Peyer's patch (tissue), 4 donors: ENCODE data around the gene LZTR1. TPM values are rescaled to one million over a fixed set of nuclear protein-coding genes. Genes with fewer than 3 reads are reported as not detected.
"Not testable (repeated sequence)": the region's sequence is repeated elsewhere in the genome, so short reads cannot be mapped to it uniquely, and the experiment has no call there.

Experiments used
- DNase-seq, 3 donors: peaks; one replicate each; pipeline ENCODE4 v3.0.0-alpha.2; 2017 to 2019
- H3K27ac ChIP-seq, 4 donors: fragments of 200-600 bp; sonication (generic); one replicate each; pipeline ENCODE4 v1.5.1; 2016 to 2019
- H3K27me3 ChIP-seq, 2 donors: fragments of 200-600 bp; sonication (generic); one replicate each; pipeline ENCODE4 v1.5.1; 2019
- H3K36me3 ChIP-seq, 3 donors: fragments of 200-600 bp; sonication (generic); one replicate each; pipeline ENCODE4 v1.5.1; 2016 to 2019
- H3K4me1 ChIP-seq, 4 donors: fragments of 200-600 bp; sonication (generic); one replicate each; pipeline ENCODE4 v1.5.1; 2016 to 2019
- H3K4me3 ChIP-seq, 4 donors: fragments of 200-600 bp; sonication (generic); 1 replicate in 3 of 4; 2 replicates in 1 of 4; pipeline ENCODE4 v1.5.1; 2016 to 2019; ENCODE audit warnings: mild to moderate bottlenecking in 1 of 4
- H3K9me3 ChIP-seq, 4 donors: fragments of 200-600 bp; sonication (generic); one replicate each; pipeline ENCODE4 v1.5.1; 2016 to 2019; ENCODE audit warnings: mild to moderate bottlenecking in 1 of 4
- POLR2A ChIP-seq, 2 donors: fragments of 450-650 bp; IDR thresholded peaks; one replicate each; pipeline ENCODE4 v1.5.1; 2017; ENCODE audit warnings: antibody characterized with exemption in 2 of 2, mild to moderate bottlenecking in 2 of 2, moderate library complexity in 2 of 2
- total RNA-seq, 4 donors: library from RNA; depleted of rRNA; stranded (reverse); fragments of >200 nt; gene quantifications; one replicate each; pipeline ENCODE4 v1.1.0, GENCODE V29; 2016
- TF ChIP-seq, protein P1 (sequence below), 6 experiments: fragments of 450-650 bp in 4 of 6; fragments of 200-600 bp in 2 of 6; sonication (generic) in 1 of 6; IDR thresholded peaks; one replicate each; pipeline ENCODE4 v1.5.1; 2017 to 2019; ENCODE audit warnings: antibody characterized with exemption in 6 of 6, mild to moderate bottlenecking in 3 of 6, moderate library complexity in 1 of 6

The LZTR1 gene
- total RNA-seq, 4 donors from 2014 or later: 65.5 to 144 (median 88.5) TPM

DNA sequence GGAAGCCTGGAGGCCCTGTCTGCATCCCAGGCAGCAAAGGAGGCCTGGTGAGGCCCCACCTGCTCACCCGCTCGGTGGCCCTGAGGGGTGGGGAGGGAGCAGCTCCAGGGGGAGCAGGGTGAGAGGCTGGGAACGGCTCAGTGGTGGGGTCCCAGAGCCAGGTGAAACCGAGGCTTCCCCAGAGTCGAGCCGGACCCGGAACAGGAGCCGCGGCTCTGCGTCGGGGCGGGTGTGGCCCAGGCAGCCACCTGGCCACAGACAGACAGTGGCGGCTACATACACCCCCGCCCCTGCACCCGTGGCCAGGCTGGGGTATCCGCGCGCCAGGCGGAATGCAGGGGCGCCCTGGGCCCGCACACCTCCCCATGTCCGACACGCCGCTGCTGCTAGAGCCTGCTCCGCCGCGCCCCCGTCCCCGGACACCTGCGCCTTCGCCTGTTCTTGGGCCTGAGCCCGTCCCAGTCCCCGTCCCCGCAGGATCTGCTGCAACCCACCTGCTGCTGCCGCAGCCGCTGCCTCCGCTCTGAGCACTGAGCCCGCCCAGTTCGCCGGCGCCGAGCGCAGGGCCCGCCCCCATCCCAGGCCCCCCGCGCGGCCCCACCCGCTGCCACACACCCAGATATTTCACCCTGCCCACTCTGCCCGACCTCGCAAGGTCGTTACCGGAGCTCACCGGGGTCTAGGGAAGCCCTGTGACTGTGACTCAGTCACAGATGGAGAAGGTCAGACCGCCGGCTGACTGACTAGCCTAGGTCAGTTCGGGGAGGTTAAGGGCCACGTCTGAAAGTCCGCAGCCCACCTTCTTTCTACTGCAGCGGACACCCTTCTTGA, 50.2 kb downstream of the LZTR1 start, which contains the start of gene SLC7A4:
Gene SLC7A4, minus strand, starts transcription at position 525 of the 831 bp plus-strand sequence. CDS start 749 bp downstream, outside the sequence.
- DNase-seq: no peak
- Histone ChIP-seq H3K36me3 (no peaks in the 10 kb centered on the region), H3K4me1 (peaks cover 0 to 14% (median 3%) of the 10 kb centered on the region in 4 donors), H3K4me3 (peak within 1 kb of the TSS in 3 of 4 donors; percentile 17 to 49 (median 47)), H3K9me3 (no peaks in the 10 kb centered on the region), H3K27me3 (peaks cover 0 to 10% of the 10 kb centered on the region in 2 donors), H3K27ac (no peak within 1 kb of the TSS)
- TF ChIP-seq, protein P1, sequence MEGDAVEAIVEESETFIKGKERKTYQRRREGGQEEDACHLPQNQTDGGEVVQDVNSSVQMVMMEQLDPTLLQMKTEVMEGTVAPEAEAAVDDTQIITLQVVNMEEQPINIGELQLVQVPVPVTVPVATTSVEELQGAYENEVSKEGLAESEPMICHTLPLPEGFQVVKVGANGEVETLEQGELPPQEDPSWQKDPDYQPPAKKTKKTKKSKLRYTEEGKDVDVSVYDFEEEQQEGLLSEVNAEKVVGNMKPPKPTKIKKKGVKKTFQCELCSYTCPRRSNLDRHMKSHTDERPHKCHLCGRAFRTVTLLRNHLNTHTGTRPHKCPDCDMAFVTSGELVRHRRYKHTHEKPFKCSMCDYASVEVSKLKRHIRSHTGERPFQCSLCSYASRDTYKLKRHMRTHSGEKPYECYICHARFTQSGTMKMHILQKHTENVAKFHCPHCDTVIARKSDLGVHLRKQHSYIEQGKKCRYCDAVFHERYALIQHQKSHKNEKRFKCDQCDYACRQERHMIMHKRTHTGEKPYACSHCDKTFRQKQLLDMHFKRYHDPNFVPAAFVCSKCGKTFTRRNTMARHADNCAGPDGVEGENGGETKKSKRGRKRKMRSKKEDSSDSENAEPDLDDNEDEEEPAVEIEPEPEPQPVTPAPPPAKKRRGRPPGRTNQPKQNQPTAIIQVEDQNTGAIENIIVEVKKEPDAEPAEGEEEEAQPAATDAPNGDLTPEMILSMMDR (IDR thresholded peaks at IDR 0.05): no peak
- TF ChIP-seq POLR2A (IDR thresholded peaks at IDR 0.05): no peak

DNA sequence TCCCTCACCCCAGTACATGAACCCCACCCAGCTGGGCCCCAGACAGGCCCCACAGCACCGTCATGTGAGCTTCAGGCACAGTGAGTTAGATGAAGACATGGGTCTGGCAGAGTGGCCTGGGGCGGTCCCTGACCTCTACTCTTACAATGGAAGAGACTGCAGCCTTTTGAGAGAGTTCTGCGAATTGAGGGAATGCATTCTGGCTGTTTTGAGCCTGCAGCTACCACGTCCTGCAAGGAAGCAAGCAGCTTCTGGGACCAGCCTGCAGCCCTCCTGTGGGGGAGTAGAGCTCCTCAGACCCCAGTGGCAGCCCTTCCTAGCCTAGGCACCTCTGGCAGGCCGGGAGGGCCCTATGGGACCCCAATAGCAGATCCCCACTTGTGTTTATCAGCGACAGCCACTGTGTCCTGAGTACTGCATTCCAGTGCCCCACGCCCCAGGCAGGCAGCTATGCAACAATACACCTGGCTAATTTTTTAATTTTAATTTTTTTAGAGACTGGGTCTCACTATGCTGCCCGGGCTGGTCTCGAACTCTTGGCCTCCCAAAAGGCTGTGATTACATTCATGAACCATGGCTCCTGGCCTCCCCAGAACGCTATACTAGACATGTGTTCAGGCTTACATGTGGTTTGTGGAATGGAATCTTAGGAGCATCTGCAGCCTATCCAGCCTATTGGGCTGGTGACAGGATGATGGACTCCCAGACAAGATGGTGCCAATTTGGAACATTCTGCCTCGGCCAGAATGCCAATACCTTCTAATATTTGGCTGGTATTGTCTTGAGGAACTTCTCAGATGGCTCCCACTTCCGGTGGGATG, 51.0 kb downstream of the LZTR1 start:
- no peak overlapping the region for H3K4me3 ChIP-seq

DNA sequence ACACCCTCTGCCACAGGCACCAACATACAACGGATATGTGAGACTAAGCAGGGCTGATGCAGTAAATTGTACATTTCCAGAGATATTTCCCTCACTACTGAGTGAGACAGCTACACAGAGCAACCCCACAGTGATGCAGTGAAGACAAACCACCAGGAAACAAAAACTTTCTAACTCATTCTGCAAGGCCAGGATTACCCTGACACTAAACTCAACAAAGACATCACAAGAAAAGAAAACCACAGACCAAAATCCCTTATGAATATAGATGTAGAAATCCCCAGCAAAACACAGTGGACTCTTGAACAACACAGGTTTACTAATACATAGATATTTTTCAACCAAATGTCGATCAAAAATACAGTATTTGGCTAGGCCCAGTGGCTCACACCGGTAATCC, 51.8 kb downstream of the LZTR1 start:
- Histone ChIP-seq H3K27ac (no peak overlapping the region), H3K9me3 (no peaks in the 10 kb centered on the region), H3K4me3 (no peak overlapping the region), H3K27me3 (peaks cover 0 to 10% of the 10 kb centered on the region in 2 donors), H3K4me1 (peaks cover 0 to 14% (median 3%) of the 10 kb centered on the region in 4 donors), H3K36me3 (no peaks in the 10 kb centered on the region)
- no peak for DNase-seq
- TF ChIP-seq, protein P1 (IDR thresholded peaks at IDR 0.05): no peak
- no peak for TF ChIP-seq POLR2A (IDR thresholded peaks at IDR 0.05)

More for the DNA sequence above, 51.0 kb downstream of the LZTR1 start:
- Histone ChIP-seq H3K27me3 (peaks cover 0 to 10% of the 10 kb centered on the region in 2 donors), H3K36me3 (no peaks in the 10 kb centered on the region), H3K27ac (no peak overlapping the region), H3K9me3 (no peaks in the 10 kb centered on the region), H3K4me1 (peaks cover 0 to 14% (median 3%) of the 10 kb centered on the region in 4 donors)
- DNase-seq: no peak
- TF ChIP-seq POLR2A (IDR thresholded peaks at IDR 0.05): no peak
- TF ChIP-seq, protein P1 (IDR thresholded peaks at IDR 0.05): no peak

DNA sequence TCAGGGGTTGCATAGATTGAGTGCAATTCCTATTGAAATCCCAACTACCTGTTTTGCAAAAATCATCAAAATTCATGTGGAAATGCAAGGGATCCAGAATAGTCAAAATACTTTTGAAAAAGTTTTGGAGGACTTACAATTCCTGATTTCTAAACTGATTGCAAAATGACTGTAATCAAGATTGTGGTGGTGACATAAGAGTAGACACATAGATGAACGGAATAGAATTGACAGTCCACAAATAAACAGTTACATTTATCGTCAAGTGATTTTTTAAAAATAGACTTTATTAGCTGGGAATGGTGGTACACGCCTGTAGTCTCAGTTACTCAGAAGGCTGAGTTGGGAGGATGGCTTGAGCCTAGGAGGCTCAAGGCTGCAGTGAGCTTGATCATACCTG, 52.9 kb downstream of the LZTR1 start:
- Histone ChIP-seq H3K27me3 (peaks cover 0 to 10% of the 10 kb centered on the region in 2 donors), H3K4me1 (peaks cover 0 to 14% (median 3%) of the 10 kb centered on the region in 4 donors), H3K27ac (no peak overlapping the region), H3K4me3 (no peak overlapping the region), H3K36me3 (no peaks in the 10 kb centered on the region), H3K9me3 (no peaks in the 10 kb centered on the region)
- no peak for DNase-seq
- TF ChIP-seq POLR2A (IDR thresholded peaks at IDR 0.05): no peak
- TF ChIP-seq, protein P1 (IDR thresholded peaks at IDR 0.05): no peak

DNA sequence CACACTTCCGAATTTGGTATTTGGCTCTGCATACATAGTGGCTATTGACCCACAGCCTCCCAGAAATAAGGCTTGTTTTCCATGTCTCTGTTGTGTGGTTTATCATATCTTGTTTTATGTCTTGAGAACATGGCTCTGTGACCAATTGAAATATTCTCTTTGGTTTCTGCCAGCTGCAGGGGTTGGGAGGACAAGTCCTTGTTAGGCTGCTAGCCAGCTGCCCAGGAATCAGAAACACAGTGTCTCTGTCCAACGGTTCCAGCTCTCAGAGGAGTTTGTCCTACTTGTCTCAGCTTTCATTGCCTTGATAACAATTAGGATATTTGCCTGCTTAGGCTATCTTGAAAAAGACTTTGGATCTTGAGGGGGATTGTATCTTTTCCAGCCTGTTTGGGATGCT, 56.3 kb downstream of the LZTR1 start:
- Histone ChIP-seq H3K36me3 (no peaks in the 10 kb centered on the region), H3K4me1 (peaks cover 0 to 5% (median 0%) of the 10 kb centered on the region in 4 donors), H3K9me3 (no peaks in the 10 kb centered on the region), H3K27me3 (no peaks in the 10 kb centered on the region), H3K27ac (peak overlapping the region in 1 of 4 donors; percentile 23), H3K4me3 (no peak overlapping the region)
- no peak for DNase-seq
- no peak for TF ChIP-seq POLR2A (IDR thresholded peaks at IDR 0.05)
- TF ChIP-seq, protein P1 (IDR thresholded peaks at IDR 0.05): no peak

DNA sequence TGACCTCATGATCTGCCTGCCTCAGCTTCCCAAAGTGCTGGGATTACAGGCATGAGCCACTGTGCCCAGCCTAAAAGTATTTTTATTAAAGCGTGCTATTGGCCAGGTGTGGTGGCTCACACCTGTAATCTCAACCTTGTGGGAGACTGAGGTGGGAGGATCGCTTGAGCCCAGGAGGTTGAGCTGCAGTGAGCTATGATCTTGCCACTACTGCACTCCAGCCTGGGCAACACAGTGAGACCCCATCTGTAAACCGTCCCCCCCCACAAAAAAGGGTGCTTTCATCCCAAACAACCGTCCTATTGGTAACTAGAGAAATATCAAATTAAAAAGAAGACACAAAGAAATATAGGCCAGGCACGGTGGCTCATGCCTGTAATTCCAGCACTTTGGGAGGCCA, 57.1 kb downstream of the LZTR1 start:
- H3K4me1 ChIP-seq: peaks cover 0 to 12% (median 0%) of the 10 kb centered on the region in 4 donors
- not testable (repeated sequence) for H3K4me3 ChIP-seq, H3K27me3 ChIP-seq, H3K36me3 ChIP-seq, H3K9me3 ChIP-seq, H3K27ac ChIP-seq, DNase-seq
